Suprapubic skin (tissue), 3 donors: Measurements from ENCODE around the gene RPL7L1.

Experiments used
- POLR2A ChIP-seq, 2 donors: fragments of 450-650 bp; IDR thresholded peaks; one replicate each; pipeline ENCODE4 v1.6.1; 2017; ENCODE audit warnings: antibody characterized with exemption in 2 of 2, mild to moderate bottlenecking in 2 of 2, moderate library complexity in 2 of 2
- TF ChIP-seq, protein P1 (sequence below), 2 donors: fragments of 200-600 bp in 1 of 2; fragments of 450-650 bp in 1 of 2; sonication (generic) in 1 of 2; IDR thresholded peaks; one replicate each; pipeline ENCODE4 v1.5.1; 2016 to 2019; ENCODE audit warnings: antibody characterized with exemption in 2 of 2, mild to moderate bottlenecking in 1 of 2, moderate library complexity in 1 of 2

GRCh38 chr6:42901538-42901957, 22.1 kb downstream of the RPL7L1 start:
- TF ChIP-seq POLR2A (IDR thresholded peaks at IDR 0.05) = no peak
- TF ChIP-seq, protein P1, sequence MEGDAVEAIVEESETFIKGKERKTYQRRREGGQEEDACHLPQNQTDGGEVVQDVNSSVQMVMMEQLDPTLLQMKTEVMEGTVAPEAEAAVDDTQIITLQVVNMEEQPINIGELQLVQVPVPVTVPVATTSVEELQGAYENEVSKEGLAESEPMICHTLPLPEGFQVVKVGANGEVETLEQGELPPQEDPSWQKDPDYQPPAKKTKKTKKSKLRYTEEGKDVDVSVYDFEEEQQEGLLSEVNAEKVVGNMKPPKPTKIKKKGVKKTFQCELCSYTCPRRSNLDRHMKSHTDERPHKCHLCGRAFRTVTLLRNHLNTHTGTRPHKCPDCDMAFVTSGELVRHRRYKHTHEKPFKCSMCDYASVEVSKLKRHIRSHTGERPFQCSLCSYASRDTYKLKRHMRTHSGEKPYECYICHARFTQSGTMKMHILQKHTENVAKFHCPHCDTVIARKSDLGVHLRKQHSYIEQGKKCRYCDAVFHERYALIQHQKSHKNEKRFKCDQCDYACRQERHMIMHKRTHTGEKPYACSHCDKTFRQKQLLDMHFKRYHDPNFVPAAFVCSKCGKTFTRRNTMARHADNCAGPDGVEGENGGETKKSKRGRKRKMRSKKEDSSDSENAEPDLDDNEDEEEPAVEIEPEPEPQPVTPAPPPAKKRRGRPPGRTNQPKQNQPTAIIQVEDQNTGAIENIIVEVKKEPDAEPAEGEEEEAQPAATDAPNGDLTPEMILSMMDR (IDR thresholded peaks at IDR 0.05) = peak; percentile 80 to 89
